Heart right ventricle (tissue), 16 donors: ENCODE data around the gene NOL12. TPM values are rescaled to one million over a fixed set of nuclear protein-coding genes. Genes with fewer than 3 reads are reported as not detected.

Experiments
- ATAC-seq, 8 donors: fragments of 200-7000 bp; cut with Tn5 transposase; one replicate each; pipeline ENCODE4 v1.9.1; 2020; ENCODE audit warnings: mild to moderate bottlenecking in 8 of 8, moderate library complexity in 8 of 8, moderate number of reproducible peaks in 1 of 8
- DNase-seq, 2 donors: peaks; one replicate each; pipeline ENCODE4 v3.0.0-alpha.2; 2020
- H3K27ac ChIP-seq, 10 donors: fragments of 200-600 bp; sonication (generic) in 2 of 10; one replicate each; pipeline versions ENCODE4 v1.5.0 to v1.8.0; 2020 to 2022; ENCODE audit warnings: mild to moderate bottlenecking in 3 of 10
- H3K27me3 ChIP-seq, 7 donors: fragments of 200-600 bp; one replicate each; pipeline ENCODE4 v1.8.0; 2021 to 2022; ENCODE audit warnings: mild to moderate bottlenecking in 2 of 7
- H3K36me3 ChIP-seq, 9 donors: fragments of 200-600 bp; sonication (generic) in 1 of 9; one replicate each; pipeline versions ENCODE4 v1.5.0 to v1.8.0; 2020 to 2022; ENCODE audit warnings: mild to moderate bottlenecking in 2 of 9
- H3K4me1 ChIP-seq, 9 donors: fragments of 200-600 bp; sonication (generic) in 1 of 9; one replicate each; pipeline versions ENCODE4 v1.5.0 to v1.8.0; 2020 to 2022; ENCODE audit warnings: mild to moderate bottlenecking in 4 of 9
- H3K4me3 ChIP-seq, 10 donors: fragments of 200-600 bp; sonication (generic) in 2 of 10; one replicate each; pipeline versions ENCODE4 v1.5.0 to v1.8.0; 2020 to 2022; ENCODE audit warnings: mild to moderate bottlenecking in 7 of 10, moderate library complexity in 2 of 10
- H3K9me3 ChIP-seq, 11 donors: fragments of 200-600 bp in 10 of 11; sonication (generic) in 2 of 11; one replicate each; pipeline versions ENCODE4 v1.5.0 to v1.8.0; 2013 to 2022; ENCODE audit warnings: mild to moderate bottlenecking in 2 of 11, control low read depth in 1 of 11, moderate library complexity in 1 of 11
- WGBS, 2 donors: extraction: QIAGEN DNeasy Blood & Tissue Kit; methylation state at CpG; one replicate each; pipeline ENCODE4 v1.1.7; 2013; ENCODE audit warnings: inconsistent platforms in 1 of 2; 5-methylcytosine and 5-hydroxymethylcytosine counted together
- intact Hi-C, 10 donors: fragments of 100-400 bp; cut with DNase I; formaldehyde crosslinking; loops; one replicate each; pipeline versions ENCODE4 v1.11.1 to v1.14.2; 2022
- long read RNA-seq, 3 donors: library from polyadenylated mRNA; unstranded; transcript quantifications; one replicate each; pipeline ENCODE4 v2.0.0, GENCODE V29; 2020 to 2021
- polyA plus RNA-seq, 2 donors: library from polyadenylated mRNA; stranded (reverse); fragments of 200-250 nt; gene quantifications; one replicate each; pipeline ENCODE4 v1.2.3, GENCODE V29; 2013
- total RNA-seq, 10 donors: library from RNA; stranded (reverse); fragmentation: NEBNext Ultra II Directional in 3 of 10; extraction: Animal tissue kit (Norgen Biotek cat#: 25700) in 3 of 10; gene quantifications; one replicate each; pipeline versions ENCODE4 v1.2.1 to v1.2.4, GENCODE V29; 2021 to 2023
- TF ChIP-seq, protein P1 (sequence below), 9 donors: fragments of 200-600 bp; sonication (generic) in 2 of 9; IDR thresholded peaks; one replicate each; pipeline versions ENCODE4 v1.5.0 to v1.8.0; 2021 to 2022; ENCODE audit warnings: antibody characterized with exemption in 9 of 9, mild to moderate bottlenecking in 5 of 9, moderate library complexity in 1 of 9
- donor health status: Arrhythmogenic right ventricular cardiomyopathy.
- donor health status: ischemic (EF 13 %, LVEDD 7.1; RV severe dilation, severe dysfunction).
- donor health status: healthy with polysubstance abuse.
- donor health status: DM: no; HTN: yes; CAD: no.
- donor health status: DM: no; HTN: no; CAD: no.
- donor health status: ischemic (EF 25% LVEDD 6.9; RV normal size, moderate dysfunction).
- donor health status: ischemic (EF 25% LVEDD 5.7; RV mildly dilated, moderate dysfunction).
- donor health status: healthy.
- donor health status: DM: yes; HTN: yes; CAD: no.
- donor health status: Ischemic cardiomyopathy.
- donor health status: ischemic (EF 35%, LVEDD 5.7; RV mildly dilated, moderate dysfunction).
- donor health status: nonischemic (EF 11% LVEDD 7.7; RV severe dilation, severe dysfunction).
- donor health status: DM: yes; HTN: yes; CAD: no.
- donor health status: PGD.
- donor health status: ischemic (EF 29% LVEDD 5.4; RV normal size, mild dysfunction).
- donor health status: nonischemic (EF 23%, LVEDD 6.1; RV moderate dilation, normal function).

The NOL12 gene
- total RNA-seq, result 10 to 100 TPM; 10.8 to 16.8 (median 12.7) TPM
- 10 to 100 TPM; 19.6 to 35.3 TPM for polyA plus RNA-seq
- long read RNA-seq, donor 1, transcript NOL12-202 (7 exons, 945 nt), result major isoform, 7 of 15 reads
- long read RNA-seq, donor 1, transcript NOL12-201 (6 exons, 2,854 nt), result minor isoform, 5 of 15 reads
- long read RNA-seq, donor 1, partial matches to known transcripts, result 0 of 15 reads
- long read RNA-seq, donor 1, other reads (novel, unspliced or antisense), result 2 of 15 reads
- long read RNA-seq, donor 2, transcript NOL12-201 (6 exons, 2,854 nt), result major isoform, 7 of 13 reads
- long read RNA-seq, donor 2, partial matches to known transcripts, result 0 of 13 reads
- long read RNA-seq, donor 2, other reads (novel, unspliced or antisense), result 2 of 13 reads
- long read RNA-seq, donor 3, partial matches to known transcripts, result 1 of 7 reads
- long read RNA-seq, donor 3, other reads (novel, unspliced or antisense), result 1 of 7 reads

DNA sequence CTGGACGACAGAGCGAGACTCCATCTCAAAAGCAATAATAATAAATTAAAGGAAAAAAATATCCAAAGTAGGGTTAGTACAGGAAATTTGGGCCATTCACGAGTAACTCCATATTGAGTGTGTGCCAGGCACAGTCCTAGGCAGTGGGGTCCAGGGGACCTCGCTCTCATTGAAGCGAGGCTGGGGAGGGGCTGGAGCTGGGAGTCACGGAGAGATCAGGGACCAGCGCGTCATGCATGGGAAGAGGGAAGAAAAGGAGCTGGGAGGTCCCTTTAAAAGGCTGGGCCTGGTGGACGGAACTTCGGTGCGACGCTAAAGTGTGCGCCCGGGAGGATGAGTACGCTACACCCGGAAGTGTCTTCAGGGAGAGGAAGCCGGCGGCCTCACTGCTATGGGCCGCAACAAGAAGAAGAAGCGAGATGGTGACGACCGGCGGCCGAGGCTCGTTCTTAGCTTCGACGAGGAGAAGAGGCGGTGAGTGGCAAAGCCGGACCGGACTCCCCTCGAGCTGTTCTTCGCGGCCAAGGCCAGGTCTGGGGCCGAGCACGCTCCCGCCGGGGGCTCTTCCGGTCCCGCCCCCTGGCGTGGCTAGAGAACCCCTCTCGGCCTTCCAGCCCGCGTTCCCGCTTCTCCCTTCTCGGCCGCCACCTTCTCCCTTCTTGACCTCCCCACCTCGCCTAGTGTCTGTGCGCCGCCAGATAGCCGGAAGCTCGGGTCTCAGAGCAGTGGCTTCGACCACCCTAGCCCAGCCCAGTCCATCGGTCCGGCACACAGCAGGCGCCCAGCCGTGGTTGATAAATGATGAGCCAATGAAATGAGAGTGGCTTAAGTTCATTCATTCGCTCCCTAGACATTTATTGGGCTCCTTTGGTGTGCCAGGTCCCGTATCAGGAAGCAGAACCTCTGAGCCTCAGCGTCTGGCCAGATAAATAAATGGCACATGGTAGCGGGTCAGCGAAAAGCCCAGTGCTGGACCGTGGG lies at the start of gene NOL12:
NOL12 (plus strand) TSS at position 342 of the 981 bp plus-strand sequence; CDS start at position 392, 50 bp downstream.
- peak within 1 kb of the TSS; percentile 64 to 96 (median 85) for H3K4me3 ChIP-seq
- peak; percentile 90 to 96 (median 92) for ATAC-seq
- peaks cover 0 to 37% (median 18%) of the 10 kb centered on the region in 9 donors for H3K36me3 ChIP-seq
- DNase-seq, result peak; percentile 78 to 80
- peak within 1 kb of the TSS; percentile 69 to 95 (median 90) for H3K27ac ChIP-seq
- H3K27me3 ChIP-seq, result no peaks in the 10 kb centered on the region
- 2 to 3% methylated on average over 62 of the region's 62 CpGs for WGBS, 2 donors
- intact Hi-C loops, result loop anchor here in 2 of 10 donors (5.0 to 10.0 kb wide), 2 partner anchors 61 to 109 kb away; no protein-coding TSS in a partner anchor
- H3K9me3 ChIP-seq, result no peaks in the 10 kb centered on the region
- H3K4me1 ChIP-seq, result peaks cover 10 to 27% (median 21%) of the 10 kb centered on the region in 9 donors
- TF ChIP-seq, protein P1, sequence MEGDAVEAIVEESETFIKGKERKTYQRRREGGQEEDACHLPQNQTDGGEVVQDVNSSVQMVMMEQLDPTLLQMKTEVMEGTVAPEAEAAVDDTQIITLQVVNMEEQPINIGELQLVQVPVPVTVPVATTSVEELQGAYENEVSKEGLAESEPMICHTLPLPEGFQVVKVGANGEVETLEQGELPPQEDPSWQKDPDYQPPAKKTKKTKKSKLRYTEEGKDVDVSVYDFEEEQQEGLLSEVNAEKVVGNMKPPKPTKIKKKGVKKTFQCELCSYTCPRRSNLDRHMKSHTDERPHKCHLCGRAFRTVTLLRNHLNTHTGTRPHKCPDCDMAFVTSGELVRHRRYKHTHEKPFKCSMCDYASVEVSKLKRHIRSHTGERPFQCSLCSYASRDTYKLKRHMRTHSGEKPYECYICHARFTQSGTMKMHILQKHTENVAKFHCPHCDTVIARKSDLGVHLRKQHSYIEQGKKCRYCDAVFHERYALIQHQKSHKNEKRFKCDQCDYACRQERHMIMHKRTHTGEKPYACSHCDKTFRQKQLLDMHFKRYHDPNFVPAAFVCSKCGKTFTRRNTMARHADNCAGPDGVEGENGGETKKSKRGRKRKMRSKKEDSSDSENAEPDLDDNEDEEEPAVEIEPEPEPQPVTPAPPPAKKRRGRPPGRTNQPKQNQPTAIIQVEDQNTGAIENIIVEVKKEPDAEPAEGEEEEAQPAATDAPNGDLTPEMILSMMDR (IDR thresholded peaks at IDR 0.05), result peak in 4 of 9 donors; percentile 3 to 24 (median 11)

DNA sequence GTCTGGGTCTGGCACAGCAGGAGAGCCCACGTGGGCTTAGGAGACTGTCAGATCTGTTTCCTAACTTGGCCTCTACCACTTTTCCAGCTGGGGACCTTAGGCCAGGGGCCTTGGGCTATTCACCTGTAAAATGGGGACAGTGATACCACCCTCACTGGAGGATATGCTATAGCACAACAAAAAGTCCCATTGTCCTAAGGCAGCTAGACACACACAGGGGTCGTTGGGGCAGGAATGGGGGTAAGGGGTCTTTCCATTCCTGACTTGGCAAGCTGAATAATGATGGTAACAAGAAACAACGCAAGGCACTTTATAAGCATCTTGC lies 49.2 kb upstream of the NOL12 start:
- Histone ChIP-seq H3K27ac (peak overlapping the region in 2 of 10 donors; percentile 2 to 95), H3K4me3 (no peak overlapping the region), H3K9me3 (no peaks in the 10 kb centered on the region), H3K36me3 (peaks cover 0 to 17% (median 0%) of the 10 kb centered on the region in 9 donors), H3K27me3 (peaks cover 0 to 12% (median 0%) of the 10 kb centered on the region in 7 donors), H3K4me1 (peaks cover 19 to 90% (median 51%) of the 10 kb centered on the region in 9 donors)
- intact Hi-C loops, result no loop called here
- WGBS, 2 donors, result 77 to 88% methylated on average over 3 of the region's 3 CpGs
- no peak for ATAC-seq
- no peak for DNase-seq
- TF ChIP-seq, protein P1 (IDR thresholded peaks at IDR 0.05), result no peak

- Histone ChIP-seq H3K9me3 (no peaks in the 10 kb centered on the region), H3K27ac (peak overlapping the region in 4 of 10 donors; percentile 56 to 95 (median 65)), H3K36me3 (peaks cover 0 to 20% (median 0%) of the 10 kb centered on the region in 9 donors), H3K27me3 (peaks cover 0 to 12% (median 0%) of the 10 kb centered on the region in 7 donors), H3K4me3 (peak overlapping the region in 8 of 10 donors; percentile 46 to 77 (median 59)), H3K4me1 (peaks cover 12 to 89% (median 38%) of the 10 kb centered on the region in 9 donors)
- intact Hi-C loops, result no loop called here
- WGBS, 2 donors, result 69 to 75% methylated on average over 11 of the region's 11 CpGs
- TF ChIP-seq, protein P1 (IDR thresholded peaks at IDR 0.05), result no peak
- no peak for DNase-seq
- ATAC-seq, result no peak
These were observed 47.6 kb upstream of the NOL12 start for GRCh38 chr22:37638391-37639069.
